Activated B cell treated with CpG ODN at 0.5 μM for 24 hours (primary cell): ENCODE data around the gene PHF14. TPM values are rescaled to one million over a fixed set of nuclear protein-coding genes. Genes with fewer than 3 reads are reported as not detected.
"Not testable (repeated sequence)": the region's sequence is repeated elsewhere in the genome, so short reads cannot be mapped to it uniquely, and the experiment has no call there.

ENCODE experiments used
- ATAC-seq: fragments of 200-7000 bp; cut with Tn5 transposase; one replicate; pipeline ENCODE4 v1.10.0; 2021; ENCODE audit warnings: low read depth, mild to moderate bottlenecking, moderate library complexity
- CTCF ChIA-PET: fragments of 350-600 bp; sonication (Branson Sonifier 250); formaldehyde crosslinking; loops from one replicate; lab custom pipeline; 2021; ENCODE audit warnings: antibody characterized with exemption; lab: Charles Lee
- POLR2A ChIA-PET: fragments of 350-600 bp; sonication (Branson Sonifier 250); formaldehyde crosslinking; loops from one replicate; lab custom pipeline; 2021; ENCODE audit warnings: antibody characterized with exemption; lab: Charles Lee
- DNase-seq: peaks from one replicate; pipeline ENCODE4 v3.0.0; 2022
- H3K27ac Mint-ChIP-seq: one replicate; pipeline ENCODE4 v1.8.0; 2020; ENCODE audit warnings: mixed read lengths
- H3K27me3 Mint-ChIP-seq: one replicate; pipeline ENCODE4 v1.8.0; 2021; ENCODE audit warnings: mixed read lengths
- H3K36me3 Mint-ChIP-seq: one replicate; pipeline ENCODE4 v1.8.0; 2021; ENCODE audit warnings: low read depth, mixed read lengths
- H3K4me1 Mint-ChIP-seq: one replicate; pipeline ENCODE4 v1.8.0; 2021; ENCODE audit warnings: mixed read lengths
- H3K4me3 Mint-ChIP-seq: one replicate; pipeline ENCODE4 v1.8.0; 2020; ENCODE audit warnings: mild to moderate bottlenecking, mixed read lengths
- H3K9me3 Mint-ChIP-seq: one replicate; pipeline ENCODE4 v1.8.0; 2020; ENCODE audit warnings: mixed read lengths
- intact Hi-C: fragments of 100-400 bp; cut with micrococcal nuclease; formaldehyde crosslinking; loops from one replicate; pipeline ENCODE4 v1.15.1; 2024
- total RNA-seq: library from RNA; stranded (reverse); gene quantifications from 2 replicates; pipeline ENCODE4 v1.2.3, GENCODE V29; 2022
- TF ChIP-seq, protein P1 (sequence below): fragments of 200-600 bp; IDR thresholded peaks from one replicate; pipeline ENCODE4 v1.8.0; 2022; ENCODE audit warnings: antibody characterized with exemption, mild to moderate bottlenecking

Gene PHF14
- total RNA-seq, 1 donor from 2014 or later: 38.2 TPM

DNA sequence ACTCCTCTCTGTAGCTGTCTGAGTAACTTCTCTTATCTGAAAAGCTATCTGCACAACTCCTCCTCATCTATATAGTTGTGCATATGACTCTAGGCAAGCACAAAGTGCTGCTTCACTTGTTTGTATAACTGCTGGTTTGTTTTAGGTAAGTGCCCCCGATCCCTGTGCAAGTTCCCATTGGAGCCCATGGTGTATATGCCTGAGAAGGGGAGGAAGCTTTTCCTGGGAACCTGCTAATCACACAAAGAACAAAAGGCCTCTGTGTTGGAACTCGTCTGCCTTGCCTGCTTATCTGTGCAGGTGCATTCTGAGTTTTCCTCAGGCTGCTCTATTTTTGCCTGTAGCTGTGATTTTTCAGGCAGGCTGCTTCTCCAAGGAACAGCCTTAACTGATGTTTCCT lies 23.2 kb upstream of the PHF14 start:
- Mint-ChIP-seq H3K9me3 (peaks cover 4% of the 10 kb centered on the region), H3K4me3 (no peak overlapping the region), H3K4me1 (peaks cover 2% of the 10 kb centered on the region), H3K27ac (no peak overlapping the region), H3K36me3 (no peaks in the 10 kb centered on the region), H3K27me3 (no peaks in the 10 kb centered on the region)
- ATAC-seq: no peak
- TF ChIP-seq, protein P1, sequence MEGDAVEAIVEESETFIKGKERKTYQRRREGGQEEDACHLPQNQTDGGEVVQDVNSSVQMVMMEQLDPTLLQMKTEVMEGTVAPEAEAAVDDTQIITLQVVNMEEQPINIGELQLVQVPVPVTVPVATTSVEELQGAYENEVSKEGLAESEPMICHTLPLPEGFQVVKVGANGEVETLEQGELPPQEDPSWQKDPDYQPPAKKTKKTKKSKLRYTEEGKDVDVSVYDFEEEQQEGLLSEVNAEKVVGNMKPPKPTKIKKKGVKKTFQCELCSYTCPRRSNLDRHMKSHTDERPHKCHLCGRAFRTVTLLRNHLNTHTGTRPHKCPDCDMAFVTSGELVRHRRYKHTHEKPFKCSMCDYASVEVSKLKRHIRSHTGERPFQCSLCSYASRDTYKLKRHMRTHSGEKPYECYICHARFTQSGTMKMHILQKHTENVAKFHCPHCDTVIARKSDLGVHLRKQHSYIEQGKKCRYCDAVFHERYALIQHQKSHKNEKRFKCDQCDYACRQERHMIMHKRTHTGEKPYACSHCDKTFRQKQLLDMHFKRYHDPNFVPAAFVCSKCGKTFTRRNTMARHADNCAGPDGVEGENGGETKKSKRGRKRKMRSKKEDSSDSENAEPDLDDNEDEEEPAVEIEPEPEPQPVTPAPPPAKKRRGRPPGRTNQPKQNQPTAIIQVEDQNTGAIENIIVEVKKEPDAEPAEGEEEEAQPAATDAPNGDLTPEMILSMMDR: no peak
- POLR2A ChIA-PET: no interaction called here
- intact Hi-C loops: no loop called here
- no peak for DNase-seq
- CTCF ChIA-PET: no interaction called here

DNA sequence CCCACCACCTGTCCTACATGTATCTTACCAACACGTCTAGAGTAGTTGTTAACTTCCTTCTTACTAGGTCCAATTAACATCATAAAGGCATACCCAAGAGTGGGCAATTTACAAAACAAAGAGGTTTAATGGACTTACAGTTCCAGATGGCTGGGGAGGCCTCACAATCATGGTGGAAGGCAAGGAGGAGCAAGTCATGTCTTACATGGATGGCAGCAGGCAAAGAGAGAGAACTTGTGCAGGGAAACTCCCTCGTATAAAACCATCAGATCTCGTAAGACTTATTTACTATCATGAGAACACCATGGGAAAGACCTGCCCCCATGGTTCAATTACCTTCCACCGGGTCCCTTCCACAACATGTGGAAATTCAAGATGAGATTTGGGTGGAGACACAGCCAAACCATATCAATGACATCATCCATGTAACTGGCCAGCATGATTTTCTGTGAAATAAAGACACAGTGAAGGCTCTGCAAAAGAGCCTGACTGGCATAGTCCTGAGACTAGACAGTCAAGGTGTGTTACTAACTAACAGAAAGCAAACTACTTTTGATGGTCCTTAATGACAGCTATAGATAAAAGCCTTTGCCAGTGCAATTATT lies 22.6 kb upstream of the PHF14 start:
- H3K36me3 Mint-ChIP-seq, POLR2A ChIA-PET, H3K27ac Mint-ChIP-seq, DNase-seq, H3K4me1 Mint-ChIP-seq, H3K9me3 Mint-ChIP-seq, H3K4me3 Mint-ChIP-seq, ATAC-seq, CTCF ChIA-PET, H3K27me3 Mint-ChIP-seq, intact Hi-C loops: not testable (repeated sequence)

DNA sequence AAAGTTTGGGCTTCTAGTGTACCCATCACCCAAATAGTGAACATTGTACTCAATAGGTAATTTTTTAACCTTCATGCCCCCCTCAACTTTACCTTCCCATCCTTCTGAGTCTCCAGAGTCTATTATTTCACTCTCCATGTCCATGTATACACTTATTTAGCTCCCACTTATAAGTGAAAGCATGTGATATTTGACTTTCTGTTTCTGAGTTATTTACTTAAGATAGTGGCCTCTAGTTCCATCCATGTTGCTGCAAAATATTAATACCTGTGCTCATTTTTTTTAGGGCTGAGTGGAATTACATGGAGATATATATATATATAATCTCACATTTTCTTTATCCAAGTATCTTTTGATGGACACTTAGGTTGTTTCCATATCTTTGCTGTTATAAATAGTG lies 21.1 kb upstream of the PHF14 start:
- DNase-seq: no peak
- Mint-ChIP-seq H3K4me3 (no peak overlapping the region), H3K27me3 (no peaks in the 10 kb centered on the region), H3K9me3 (peaks cover 4% of the 10 kb centered on the region), H3K27ac (no peak overlapping the region), H3K36me3 (no peaks in the 10 kb centered on the region), H3K4me1 (peaks cover 2% of the 10 kb centered on the region)
- TF ChIP-seq, protein P1: no peak
- ATAC-seq: no peak
- intact Hi-C loops: no loop called here
- CTCF ChIA-PET: no interaction called here
- POLR2A ChIA-PET: no interaction called here

DNA sequence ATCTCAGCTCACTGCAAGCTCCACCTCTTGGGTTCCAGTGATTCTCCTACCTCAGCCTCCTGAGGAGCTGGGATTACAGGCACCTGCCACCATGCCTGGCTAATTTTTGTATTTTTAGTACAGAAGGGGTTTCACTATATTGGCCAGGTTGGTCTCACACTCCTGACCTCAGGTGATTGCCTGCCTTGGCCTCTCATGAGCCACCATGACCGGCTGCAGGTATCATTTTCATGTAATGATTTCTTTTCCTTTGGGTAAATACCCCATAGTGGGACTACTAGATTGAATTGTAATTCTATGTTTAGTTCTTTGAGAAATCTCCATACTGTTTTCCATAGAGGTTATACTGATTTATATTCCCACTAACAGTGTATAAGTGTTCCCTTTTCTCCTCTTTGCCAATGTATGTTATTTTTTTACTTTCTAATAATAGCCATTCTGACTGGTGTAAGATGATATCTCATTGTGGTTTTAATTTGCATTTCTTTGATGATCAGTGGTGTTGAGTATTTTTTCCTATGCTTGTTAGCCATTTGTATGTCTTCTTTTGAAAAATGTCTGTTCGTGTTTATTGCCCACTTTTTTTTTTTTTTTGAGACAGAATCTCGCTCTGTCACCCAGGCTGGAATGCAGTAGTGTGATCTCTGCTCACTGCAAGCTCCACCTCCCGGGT lies 20.5 kb upstream of the PHF14 start:
- H3K27me3 Mint-ChIP-seq, H3K27ac Mint-ChIP-seq, H3K4me1 Mint-ChIP-seq, intact Hi-C loops, POLR2A ChIA-PET, DNase-seq, H3K9me3 Mint-ChIP-seq, CTCF ChIA-PET, H3K36me3 Mint-ChIP-seq, H3K4me3 Mint-ChIP-seq, ATAC-seq: not testable (repeated sequence)

DNA sequence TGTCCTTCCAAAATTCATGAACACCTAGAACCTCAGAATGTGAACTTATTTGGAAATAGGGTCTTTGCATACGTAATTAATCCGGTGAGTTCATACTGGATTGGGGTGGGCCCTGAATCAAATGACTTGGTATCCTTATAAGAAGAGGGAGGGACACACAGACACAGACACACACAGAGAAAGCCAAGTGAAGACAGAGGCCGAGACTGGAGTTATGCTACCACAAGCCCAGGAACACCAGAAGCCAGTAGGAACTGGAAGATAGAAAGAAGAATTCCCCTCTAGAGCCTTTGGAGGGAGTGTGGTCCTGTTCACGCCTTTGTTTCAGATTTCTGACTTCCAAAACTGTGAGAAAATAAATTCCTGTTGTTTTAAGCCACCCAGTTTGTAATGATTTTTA lies 17.1 kb upstream of the PHF14 start:
- Mint-ChIP-seq H3K27ac (no peak overlapping the region), H3K9me3 (peaks cover 5% of the 10 kb centered on the region), H3K36me3 (no peaks in the 10 kb centered on the region), H3K4me3 (no peak overlapping the region), H3K27me3 (peaks cover 8% of the 10 kb centered on the region), H3K4me1 (peaks cover 2% of the 10 kb centered on the region)
- TF ChIP-seq, protein P1: no peak
- ChIA-PET POLR2A (no interaction called here), CTCF (no interaction called here)
- intact Hi-C loops: no loop called here
- no peak for DNase-seq
- no peak for ATAC-seq

DNA sequence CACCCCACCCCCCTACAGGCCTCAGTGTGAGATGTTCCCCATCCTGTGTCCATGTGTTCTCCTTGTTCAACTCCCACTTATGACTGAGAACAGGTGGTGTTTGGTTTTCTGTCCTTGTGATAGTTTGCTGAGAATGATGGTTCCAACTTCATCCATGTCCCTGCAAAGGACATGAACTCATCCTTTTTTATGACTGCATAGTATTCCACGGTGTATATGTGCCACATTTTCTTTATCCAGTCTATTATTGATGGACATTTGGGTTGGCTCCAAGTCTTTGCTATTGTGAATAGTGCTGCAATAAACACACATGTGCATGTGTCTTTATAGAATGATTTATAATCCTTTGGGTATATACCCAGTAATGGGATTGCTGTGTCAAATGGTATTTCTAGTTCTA lies 13.4 kb upstream of the PHF14 start:
- H3K4me3 Mint-ChIP-seq, CTCF ChIA-PET, ATAC-seq, H3K9me3 Mint-ChIP-seq, intact Hi-C loops, H3K4me1 Mint-ChIP-seq, DNase-seq, H3K27ac Mint-ChIP-seq, H3K36me3 Mint-ChIP-seq, POLR2A ChIA-PET: not testable (repeated sequence)
- H3K27me3 Mint-ChIP-seq: peaks cover 12% of the 10 kb centered on the region

DNA sequence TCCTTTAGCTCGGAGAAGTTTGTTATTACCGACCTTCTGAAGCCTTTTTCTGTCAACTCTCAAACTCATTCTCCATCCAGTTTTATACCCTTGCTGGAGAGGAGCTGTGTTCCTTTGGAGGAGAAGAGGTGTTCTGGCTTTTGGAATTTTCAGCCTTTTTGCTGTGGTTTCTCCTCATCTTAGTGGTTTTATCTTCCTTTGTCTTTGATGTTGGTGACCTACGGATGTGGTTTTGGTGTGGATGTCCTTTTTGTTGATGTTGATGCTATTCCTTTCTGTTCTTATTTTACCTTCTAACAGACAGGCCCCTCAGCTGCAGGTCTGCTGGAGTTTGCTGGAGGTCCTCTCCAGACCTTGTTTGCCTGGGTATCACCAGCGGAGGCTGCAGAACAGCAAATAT lies 8.7 kb upstream of the PHF14 start:
- peaks cover 17% of the 10 kb centered on the region for H3K27me3 Mint-ChIP-seq
- H3K9me3 Mint-ChIP-seq, H3K27ac Mint-ChIP-seq, CTCF ChIA-PET, ATAC-seq, DNase-seq, intact Hi-C loops, H3K4me3 Mint-ChIP-seq, POLR2A ChIA-PET, H3K36me3 Mint-ChIP-seq, H3K4me1 Mint-ChIP-seq: not testable (repeated sequence)
